SK-N-SH treated with all-trans-retinoic acid at 6 μM for 48 hours (cell line): Measurements from ENCODE around the gene FAM237A.

Source experiments
- ATAC-seq: fragments of 200-7000 bp; cut with Tn5 transposase; 3 replicates; pipeline ENCODE4 v1.9.1; 2020; ENCODE audit warnings: mild to moderate bottlenecking, moderate library complexity
- ARNTL ChIP-seq: fragments of 450-650 bp; formaldehyde crosslinking; IDR thresholded peaks from 2 replicates; pipeline ENCODE4 v1.5.0; 2020; ENCODE audit warnings: low read depth, mild to moderate bottlenecking, moderate library complexity, borderline replicate concordance
- BACH2 ChIP-seq: fragments of 250-450 bp; sonication (Bioruptor Pico); IDR thresholded peaks from 2 replicates; pipeline ENCODE4 v1.9.0; 2021; ENCODE audit warnings: mild to moderate bottlenecking, borderline replicate concordance
- CREB5 ChIP-seq: fragments of 250-450 bp; sonication (Bioruptor Pico); IDR thresholded peaks from 2 replicates; pipeline ENCODE4 v1.5.1; 2020; ENCODE audit warnings: low read depth, mild to moderate bottlenecking, moderate library complexity
- CSDC2 ChIP-seq: fragments of 250-450 bp; sonication (Bioruptor Pico); IDR thresholded peaks from 2 replicates; pipeline ENCODE4 v1.5.0; 2020; ENCODE audit warnings: mild to moderate bottlenecking, moderate library complexity
- CSRNP3 ChIP-seq: fragments of 250-450 bp; sonication (Bioruptor Pico); IDR thresholded peaks from 2 replicates; pipeline ENCODE4 v1.5.1; 2021; ENCODE audit warnings: mild to moderate bottlenecking, moderate library complexity
- ESRRG ChIP-seq: fragments of 250-450 bp; sonication (Bioruptor Pico); IDR thresholded peaks from 2 replicates; pipeline ENCODE4 v1.6.1; 2021; ENCODE audit warnings: mild to moderate bottlenecking
- GLIS3 ChIP-seq: fragments of 250-450 bp; sonication (Bioruptor Pico); IDR thresholded peaks from 2 replicates; pipeline ENCODE4 v1.5.0; 2020; ENCODE audit warnings: mild to moderate bottlenecking, moderate library complexity
- ISL1 ChIP-seq: fragments of 250-450 bp; sonication (Bioruptor Pico); IDR thresholded peaks from 2 replicates; pipeline ENCODE4 v2.1.2; 2022; ENCODE audit warnings: mild to moderate bottlenecking, moderate library complexity
- OSR1 ChIP-seq: fragments of 250-450 bp; sonication (Bioruptor Pico); IDR thresholded peaks from 2 replicates; pipeline ENCODE4 v1.8.0; 2022; ENCODE audit warnings: moderate library complexity, mild to moderate bottlenecking, inconsistent platforms
- PATZ1 ChIP-seq: fragments of 250-450 bp; sonication (Bioruptor Pico); IDR thresholded peaks from 2 replicates; pipeline ENCODE4 v1.8.0; 2020; ENCODE audit warnings: mild to moderate bottlenecking, moderate library complexity, borderline replicate concordance
- PPARA ChIP-seq: fragments of 250-450 bp; sonication (Bioruptor Pico); IDR thresholded peaks from 2 replicates; pipeline ENCODE4 v1.5.0; 2020; ENCODE audit warnings: mild to moderate bottlenecking, borderline replicate concordance
- RARB ChIP-seq: fragments of 250-450 bp; sonication (Bioruptor Pico); IDR thresholded peaks from 2 replicates; pipeline ENCODE4 v1.8.0; 2021; ENCODE audit warnings: mild to moderate bottlenecking, moderate library complexity
- SNAI2 ChIP-seq: fragments of 250-450 bp; sonication (Bioruptor Pico); IDR thresholded peaks from 2 replicates; pipeline ENCODE4 v1.5.0; 2020; ENCODE audit warnings: mild to moderate bottlenecking, moderate library complexity
- TCF4 ChIP-seq: fragments of 250-450 bp; sonication (Bioruptor Pico); IDR thresholded peaks from 2 replicates; pipeline ENCODE4 v1.8.0; 2021; ENCODE audit warnings: mild to moderate bottlenecking, moderate library complexity, borderline replicate concordance
- TOX ChIP-seq: fragments of 250-450 bp; sonication (Bioruptor Pico); IDR thresholded peaks from 2 replicates; pipeline ENCODE4 v1.8.0; 2021; ENCODE audit warnings: mild to moderate bottlenecking, moderate library complexity, borderline replicate concordance
- TSHZ2 ChIP-seq: fragments of 250-450 bp; sonication (Bioruptor Pico); IDR thresholded peaks from 2 replicates; pipeline ENCODE4 v1.5.0; 2020; ENCODE audit warnings: mild to moderate bottlenecking, moderate library complexity
- ZFP3 ChIP-seq: fragments of 250-450 bp; sonication (Bioruptor Pico); IDR thresholded peaks from 2 replicates; pipeline ENCODE4 v1.5.0; 2020; ENCODE audit warnings: mild to moderate bottlenecking, moderate library complexity
- ZNF565 ChIP-seq: fragments of 450-650 bp; formaldehyde crosslinking; conservative IDR thresholded peaks from 2 replicates; pipeline ENCODE4 v1.5.0; 2020; ENCODE audit warnings: low read depth, mild to moderate bottlenecking, moderate library complexity
- ZNF70 ChIP-seq: fragments of 450-650 bp; formaldehyde crosslinking; IDR thresholded peaks from 2 replicates; pipeline ENCODE4 v1.5.0; 2020; ENCODE audit warnings: mild to moderate bottlenecking, moderate library complexity

Gene FAM237A

GRCh38 chr2:206688990-206689389 lies 46.7 kb downstream of the FAM237A start (continued):
- no peak for TF ChIP-seq TSHZ2 (CRISPR knock-in tag)
- TF ChIP-seq, all 23 proteins: peak for 0

- no peak for ATAC-seq
- no peak for TF ChIP-seq ZNF70 (CRISPR knock-in tag)
- TF ChIP-seq SNAI2 = no peak
- no peak for TF ChIP-seq ISL1
- no peak for TF ChIP-seq PPARA (CRISPR knock-in tag)
- no peak for TF ChIP-seq ZNF565 (CRISPR knock-in tag)
Observed at GRCh38 chr2:206692971-206693370, 50.7 kb downstream of the FAM237A start.

- peak; percentile 91 for ATAC-seq
- no peak for TF ChIP-seq OSR1 (CRISPR knock-in tag)
- TF ChIP-seq GLIS3 (CRISPR knock-in tag) = no peak
- no peak for TF ChIP-seq CREB5 (CRISPR knock-in tag)
- TF ChIP-seq TCF4 (CRISPR knock-in tag) = no peak
- TF ChIP-seq ZFP3 (CRISPR knock-in tag) = no peak
- no peak for TF ChIP-seq ARNTL (CRISPR knock-in tag)
- no peak for TF ChIP-seq TSHZ2 (CRISPR knock-in tag)
- TF ChIP-seq RARB (CRISPR knock-in tag) = no peak
- TF ChIP-seq ESRRG (CRISPR knock-in tag) = no peak
- no peak for TF ChIP-seq CSRNP3 (CRISPR knock-in tag)
- no peak for TF ChIP-seq ZNF70 (CRISPR knock-in tag)
- TF ChIP-seq TOX (CRISPR knock-in tag) = no peak
- no peak for TF ChIP-seq ZNF565 (CRISPR knock-in tag)
- TF ChIP-seq PATZ1 (CRISPR knock-in tag) = no peak
- no peak for TF ChIP-seq CSDC2 (CRISPR knock-in tag)
- no peak for TF ChIP-seq BACH2 (CRISPR knock-in tag)
- no peak for TF ChIP-seq PPARA (CRISPR knock-in tag)
Observed at GRCh38 chr2:206693399-206694137, 51.3 kb downstream of the FAM237A start.
